Adrenal gland (tissue), 5 donors: Measurements from ENCODE around the gene KLF15.

Experiments used
- POLR2A ChIP-seq, 2 donors: fragments of 450-650 bp; IDR thresholded peaks; one replicate each; pipeline ENCODE4 v1.6.1; 2017; ENCODE audit warnings: antibody characterized with exemption in 2 of 2, mild to moderate bottlenecking in 2 of 2, moderate library complexity in 1 of 2
- TF ChIP-seq, protein P1 (sequence below), 6 experiments: fragments of 450-650 bp in 4 of 6; fragments of 200-600 bp in 2 of 6; sonication (generic) in 1 of 6; IDR thresholded peaks; 1 replicate in 5 of 6; 2 replicates in 1 of 6; pipeline versions ENCODE4 v1.5.1 to v1.8.0; 2016 to 2021; ENCODE audit warnings: antibody characterized with exemption in 6 of 6, mild to moderate bottlenecking in 2 of 6, moderate library complexity in 1 of 6
- donor health status: DM: no; HTN: no; CAD: no.

DNA sequence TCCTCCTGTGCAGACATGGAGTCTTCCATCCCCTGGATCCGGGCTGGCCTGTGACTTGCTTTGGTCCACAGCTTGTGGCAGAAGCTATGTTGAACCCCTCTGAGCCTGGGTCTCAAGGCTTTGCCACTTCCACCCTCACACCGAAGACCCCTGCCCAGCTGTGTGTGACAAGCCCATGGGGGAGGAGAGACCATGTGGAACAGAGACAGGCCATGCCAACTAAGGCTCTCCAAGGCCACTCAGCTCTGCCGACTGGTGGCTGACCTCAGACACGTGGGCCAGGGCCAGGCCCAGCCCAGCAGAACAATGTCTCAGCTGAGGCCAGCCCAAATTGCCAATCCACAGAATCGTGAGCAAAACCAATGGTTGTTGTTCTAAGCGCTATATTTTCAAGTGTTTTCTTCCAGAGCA lies 21.1 kb upstream of the KLF15 start:
- no peak for TF ChIP-seq POLR2A (IDR thresholded peaks at IDR 0.05)
- TF ChIP-seq, protein P1, sequence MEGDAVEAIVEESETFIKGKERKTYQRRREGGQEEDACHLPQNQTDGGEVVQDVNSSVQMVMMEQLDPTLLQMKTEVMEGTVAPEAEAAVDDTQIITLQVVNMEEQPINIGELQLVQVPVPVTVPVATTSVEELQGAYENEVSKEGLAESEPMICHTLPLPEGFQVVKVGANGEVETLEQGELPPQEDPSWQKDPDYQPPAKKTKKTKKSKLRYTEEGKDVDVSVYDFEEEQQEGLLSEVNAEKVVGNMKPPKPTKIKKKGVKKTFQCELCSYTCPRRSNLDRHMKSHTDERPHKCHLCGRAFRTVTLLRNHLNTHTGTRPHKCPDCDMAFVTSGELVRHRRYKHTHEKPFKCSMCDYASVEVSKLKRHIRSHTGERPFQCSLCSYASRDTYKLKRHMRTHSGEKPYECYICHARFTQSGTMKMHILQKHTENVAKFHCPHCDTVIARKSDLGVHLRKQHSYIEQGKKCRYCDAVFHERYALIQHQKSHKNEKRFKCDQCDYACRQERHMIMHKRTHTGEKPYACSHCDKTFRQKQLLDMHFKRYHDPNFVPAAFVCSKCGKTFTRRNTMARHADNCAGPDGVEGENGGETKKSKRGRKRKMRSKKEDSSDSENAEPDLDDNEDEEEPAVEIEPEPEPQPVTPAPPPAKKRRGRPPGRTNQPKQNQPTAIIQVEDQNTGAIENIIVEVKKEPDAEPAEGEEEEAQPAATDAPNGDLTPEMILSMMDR (IDR thresholded peaks at IDR 0.05), result no peak
